K562 (cell line): Measurements from ENCODE around the gene ELAC1. TPM values are rescaled to one million over a fixed set of nuclear protein-coding genes. Genes with fewer than 3 reads are reported as not detected.
A peak's percentile ranks its signal among the peaks of the same experiment; 100 is the strongest.

Experiments used
- CXXC5 ChIP-seq: fragments of 250-450 bp; sonication (Bioruptor Pico); IDR thresholded peaks from 2 replicates; pipeline ENCODE4 v1.8.0; 2022; ENCODE audit warnings: inconsistent platforms, mild to moderate bottlenecking, moderate library complexity
- DIDO1 ChIP-seq: fragments of 450-650 bp; IDR thresholded peaks from 2 replicates; pipeline ENCODE4 v1.6.1; 2016; ENCODE audit warnings: low read depth, missing biosample characterization, missing genetic modification characterization
- E2F6 ChIP-seq, 2 experiments: IDR thresholded peaks; 2 replicates each; pipeline ENCODE4 v1.6.1; 2011; ENCODE audit warnings: borderline replicate concordance in 1 of 2, control low read depth in 1 of 2, low read depth in 1 of 2, low read length in 1 of 2, mild to moderate bottlenecking in 1 of 2, mixed read lengths in 1 of 2, moderate library complexity in 1 of 2; ENCODE audit not compliant: insufficient read depth in 1 of 2, insufficient read length in 1 of 2, poor library complexity in 1 of 2, severe bottlenecking in 1 of 2; ENCODE audit errors: extremely low read depth in 1 of 2
- ERF ChIP-seq: fragments of 450-650 bp; formaldehyde crosslinking; IDR thresholded peaks from 2 replicates; pipeline ENCODE4 v1.4.0; 2020; ENCODE audit warnings: mild to moderate bottlenecking, mixed read lengths
- GABPA ChIP-seq: fragments of 200-800 bp; sonication (Bioruptor generic); conservative IDR thresholded peaks from 2 replicates; pipeline ENCODE4 v1.6.1; 2016; ENCODE audit warnings: low read depth, missing genetic modification characterization, missing compliant biosample characterization
- GABPB1 ChIP-seq: sonication (generic); formaldehyde crosslinking; IDR thresholded peaks from 2 replicates; pipeline ENCODE4 v1.8.0; 2022; ENCODE audit warnings: mild to moderate bottlenecking, missing genetic modification reagents
- JUN ChIP-seq, 2 experiments: sonication (generic) in 1 of 2; formaldehyde crosslinking in 1 of 2; IDR thresholded peaks; 2 replicates each; pipeline versions ENCODE4 v1.6.1 to v1.8.0; 2012 to 2022; ENCODE audit warnings: borderline replicate concordance in 2 of 2, mild to moderate bottlenecking in 2 of 2, improper control_type of control experiment in 1 of 2, low read depth in 1 of 2, low read length in 1 of 2, missing genetic modification reagents in 1 of 2
- KDM5B ChIP-seq: fragments of 200-600 bp; sonication (generic); IDR thresholded peaks from 2 replicates; pipeline ENCODE4 v1.6.1; 2012; ENCODE audit warnings: low read depth, mild to moderate bottlenecking, moderate library complexity, low read length, control low read depth, inconsistent platforms; ENCODE audit not compliant: insufficient replicate concordance
- REST ChIP-seq, 2 experiments: fragments of 450-650 bp; formaldehyde crosslinking in 1 of 2; IDR thresholded peaks; 2 replicates each; pipeline versions ENCODE4 v1.4.0 to v1.6.1; 2014 to 2020; ENCODE audit warnings: mild to moderate bottlenecking in 2 of 2, borderline replicate concordance in 1 of 2, low read depth in 1 of 2
- TCF7L2 ChIP-seq: fragments of 150-350 bp; IDR thresholded peaks from 2 replicates; pipeline ENCODE4 v1.6.1; 2016; ENCODE audit warnings: low read depth, mild to moderate bottlenecking, low read length, moderate library complexity
- ZFX ChIP-seq: sonication (generic); formaldehyde crosslinking; IDR thresholded peaks from 2 replicates; pipeline ENCODE4 v1.8.0; 2022; ENCODE audit warnings: mild to moderate bottlenecking, missing genetic modification reagents, moderate library complexity
- ZNF589 ChIP-seq: fragments of 200-800 bp; sonication (Bioruptor generic); IDR thresholded peaks from 2 replicates; pipeline ENCODE4 v1.6.1; 2016; ENCODE audit warnings: low read depth, missing genetic modification characterization, missing compliant biosample characterization
- polyA plus RNA-seq, 8 experiments: library from polyadenylated mRNA; depleted of rRNA in 4 of 8; stranded (reverse) in 5 of 8; unstranded in 3 of 8; fragments of >200 nt; fragmentation: Nextera tagmentation in 2 of 8; fragmentation: Illumina TruSeq in 1 of 8; extraction: Ambion mirVana in 2 of 8; extraction: Trizol in 1 of 8; gene quantifications; 2 replicates each; pipeline versions ENCODE4 v1.2.1 to v1.2.3, GENCODE V29; 2011 to 2014; ENCODE audit warnings: inconsistent platforms in 1 of 8, missing spikeins in 1 of 8
- total RNA-seq, 7 experiments: library from RNA; depleted of rRNA in 6 of 7; stranded (reverse); fragments of >200 nt in 6 of 7; fragmentation: Illumina TruSeq in 2 of 7; extraction: Trizol in 2 of 7; gene quantifications; 2 replicates each; pipeline versions ENCODE4 v1.2.1 to v1.2.3, GENCODE V29; 2011 to 2021; ENCODE audit warnings: low replicate concordance in 1 of 7
- TF ChIP-seq, protein P1 (sequence below): sonication (generic); formaldehyde crosslinking; IDR thresholded peaks from 2 replicates; pipeline ENCODE4 v1.9.0; 2022; ENCODE audit warnings: mild to moderate bottlenecking, missing genetic modification reagents

ELAC1 gene
- total and polyA plus RNA-seq, 9 of the 15 experiments (the other 6 are each of a cell fraction or from before 2014, with no cell fraction given), result 3.7 to 7.7 (median 4.9) TPM

DNA sequence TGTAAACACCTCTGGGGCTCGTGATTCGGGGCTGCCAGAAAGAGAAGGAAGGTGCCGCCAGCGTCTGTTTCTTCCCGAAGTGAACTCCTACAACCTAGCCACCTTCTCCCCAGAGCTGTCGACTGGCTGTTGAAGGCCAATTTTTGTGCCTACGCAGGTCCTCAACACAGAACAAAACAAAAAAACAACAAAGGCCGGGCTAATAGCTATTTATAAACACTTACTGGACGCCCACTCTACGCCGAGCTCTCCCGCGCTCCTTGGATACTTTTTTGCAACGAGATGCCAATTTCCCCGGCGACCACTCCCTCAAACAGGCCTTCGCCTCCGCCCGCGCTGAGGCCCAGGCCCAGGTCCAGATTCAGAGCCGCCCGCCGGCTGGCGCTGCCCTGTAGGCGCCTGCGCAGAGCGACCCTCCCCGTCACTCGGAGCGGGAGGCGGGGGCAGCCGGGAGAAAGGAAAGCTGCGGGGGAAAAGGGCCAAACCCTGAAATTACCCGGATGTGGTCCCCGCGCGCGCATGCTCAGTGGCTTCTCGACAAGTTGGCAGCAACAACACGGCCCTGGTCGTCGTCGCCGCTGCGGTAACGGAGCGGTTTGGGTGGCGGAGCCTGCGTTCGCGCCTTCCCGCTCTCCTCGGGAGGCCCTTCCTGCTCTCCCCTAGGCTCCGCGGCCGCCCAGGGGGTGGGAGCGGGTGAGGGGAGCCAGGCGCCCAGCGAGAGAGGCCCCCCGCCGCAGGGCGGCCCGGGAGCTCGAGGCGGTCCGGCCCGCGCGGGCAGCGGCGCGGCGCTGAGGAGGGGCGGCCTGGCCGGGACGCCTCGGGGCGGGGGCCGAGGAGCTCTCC is 62.1 kb downstream of the ELAC1 start, which contains the start of gene SMAD4 (continued):
- TF ChIP-seq REST (IDR thresholded peaks at IDR 0.05; ENCODE audit: borderline replicate concordance), result peak; percentile 53
- TF ChIP-seq REST (CRISPR knock-in tag; IDR thresholded peaks at IDR 0.05; ENCODE audit: low read depth), result peak; percentile 23; the same call in 1 of the 2 replicates
- peak; percentile 72 for TF ChIP-seq GABPA (tag)
- TF ChIP-seq ZNF589, result peak; percentile 65; the same call in 1 of the 2 replicates
- TF ChIP-seq ERF (CRISPR knock-in tag), result 0 out of 2 replicates have a peak, but pooled peaks have one; percentile 75
- TF ChIP-seq JUN (IDR thresholded peaks at IDR 0.05; ENCODE audit: borderline replicate concordance, low read depth, low read length), result no peak
- no peak for TF ChIP-seq JUN (CRISPR knock-in tag; IDR thresholded peaks at IDR 0.05; ENCODE audit: borderline replicate concordance)
- peak; percentile 55; the same call in 1 of the 2 replicates for TF ChIP-seq CXXC5
- TF ChIP-seq, protein P1, sequence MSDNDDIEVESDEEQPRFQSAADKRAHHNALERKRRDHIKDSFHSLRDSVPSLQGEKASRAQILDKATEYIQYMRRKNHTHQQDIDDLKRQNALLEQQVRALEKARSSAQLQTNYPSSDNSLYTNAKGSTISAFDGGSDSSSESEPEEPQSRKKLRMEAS (CRISPR knock-in tag), result peak; percentile 20; the same call in 1 of the 2 replicates
- peak; percentile 60; the same call in 1 of the 2 replicates for TF ChIP-seq GABPB1 (CRISPR knock-in tag)
- TF ChIP-seq ZFX (CRISPR knock-in tag), result peak; percentile 89
- TF ChIP-seq E2F6 (IDR thresholded peaks at IDR 0.05; ENCODE audit: borderline replicate concordance in 1 of 2, extremely low read depth in 1 of 2, insufficient read depth in 1 of 2, insufficient read length in 1 of 2, low read depth in 1 of 2, low read length in 1 of 2, poor library complexity in 1 of 2, severe bottlenecking in 1 of 2), result peak; percentile 66 to 78
- TF ChIP-seq TCF7L2, result no peak
- TF ChIP-seq DIDO1 (tag), result no peak
- TF ChIP-seq KDM5B, result peak; percentile 87
